SU-DHL-6 (cell line): Measurements from ENCODE around the gene CAPN3.

ENCODE experiments used
- CTCF ChIP-seq: fragments of 200-600 bp; sonication (generic); IDR thresholded peaks from one replicate; pipeline ENCODE4 v1.5.1; 2017; ENCODE audit warnings: antibody characterized with exemption, mild to moderate bottlenecking, low read length, moderate library complexity; ENCODE audit not compliant: insufficient read depth, poor library complexity, severe bottlenecking
- EZH2phosphoT487 ChIP-seq: fragments of 200-600 bp; sonication (generic), shearing (Covaris generic); conservative IDR thresholded peaks from 2 replicates; pipeline ENCODE4 v1.6.1; 2018; ENCODE audit warnings: mild to moderate bottlenecking, antibody characterized with exemption, low read length, moderate library complexity, mixed read lengths

GRCh38 chr15:42453826-42454225, 94.5 kb downstream of the CAPN3 start:
- TF ChIP-seq CTCF (no peak), EZH2phosphoT487 (no peak)
